ENCODE measurements around the gene SPATA19.

DNA sequence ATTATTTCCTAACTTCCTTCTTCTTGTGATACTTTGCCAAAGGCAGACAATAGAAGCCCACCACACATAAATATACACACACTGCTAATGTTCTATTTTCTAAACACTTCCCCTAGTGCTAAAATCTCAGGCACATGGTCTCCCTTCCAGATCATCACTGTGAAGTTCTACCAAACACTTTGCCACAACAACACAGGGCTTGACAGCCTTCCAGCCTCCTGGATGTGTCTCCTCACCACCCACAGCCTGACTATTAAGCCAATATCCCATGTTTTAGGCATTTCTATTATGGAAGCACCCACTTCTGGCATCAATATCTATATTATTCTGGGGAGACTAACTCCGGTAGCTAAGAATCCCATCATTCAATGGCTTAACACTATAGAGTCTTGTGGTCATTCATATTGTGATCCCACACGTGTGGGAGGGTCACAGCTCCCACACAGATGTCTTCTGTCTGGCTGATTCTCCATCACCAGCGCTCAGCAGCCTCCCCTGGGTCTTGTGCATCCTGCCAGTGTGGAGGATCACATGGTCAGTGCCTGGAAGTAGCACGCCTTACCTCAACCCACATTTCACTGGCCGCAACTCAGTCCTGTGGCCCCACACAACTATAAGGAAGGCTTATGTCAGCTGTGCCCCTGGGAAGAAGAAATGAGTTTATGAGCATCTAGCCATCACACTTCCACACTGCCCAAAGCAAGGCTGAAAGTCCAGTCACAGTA, 29.0 kb downstream of the SPATA19 start:
- TF ChIP-seq, protein P1, sequence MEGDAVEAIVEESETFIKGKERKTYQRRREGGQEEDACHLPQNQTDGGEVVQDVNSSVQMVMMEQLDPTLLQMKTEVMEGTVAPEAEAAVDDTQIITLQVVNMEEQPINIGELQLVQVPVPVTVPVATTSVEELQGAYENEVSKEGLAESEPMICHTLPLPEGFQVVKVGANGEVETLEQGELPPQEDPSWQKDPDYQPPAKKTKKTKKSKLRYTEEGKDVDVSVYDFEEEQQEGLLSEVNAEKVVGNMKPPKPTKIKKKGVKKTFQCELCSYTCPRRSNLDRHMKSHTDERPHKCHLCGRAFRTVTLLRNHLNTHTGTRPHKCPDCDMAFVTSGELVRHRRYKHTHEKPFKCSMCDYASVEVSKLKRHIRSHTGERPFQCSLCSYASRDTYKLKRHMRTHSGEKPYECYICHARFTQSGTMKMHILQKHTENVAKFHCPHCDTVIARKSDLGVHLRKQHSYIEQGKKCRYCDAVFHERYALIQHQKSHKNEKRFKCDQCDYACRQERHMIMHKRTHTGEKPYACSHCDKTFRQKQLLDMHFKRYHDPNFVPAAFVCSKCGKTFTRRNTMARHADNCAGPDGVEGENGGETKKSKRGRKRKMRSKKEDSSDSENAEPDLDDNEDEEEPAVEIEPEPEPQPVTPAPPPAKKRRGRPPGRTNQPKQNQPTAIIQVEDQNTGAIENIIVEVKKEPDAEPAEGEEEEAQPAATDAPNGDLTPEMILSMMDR (conservative IDR thresholded peaks at IDR 0.05; ENCODE audit: low read depth, low read length) = no peak
- TF ChIP-seq EZH2 (IDR thresholded peaks at IDR 0.05; ENCODE audit: borderline replicate concordance, low read depth, low read length, poor library complexity, severe bottlenecking) = no peak

All from A673 (cell line).